GM23338 (cell line): ENCODE measurements around the gene PACS2. TPM values are rescaled to one million over a fixed set of nuclear protein-coding genes. Genes with fewer than 3 reads are reported as not detected.

Experiments
- ATAC-seq: fragments of 200-7000 bp; cut with Tn5 transposase; 3 replicates; pipeline ENCODE4 v1.9.1; 2020
- DNase-seq: peaks from one replicate; pipeline ENCODE4 v3.0.0-alpha.2; 2015; ENCODE audit warnings: low spot score
- H2AFZ ChIP-seq: fragments of 200-600 bp; sonication (generic); 2 replicates; pipeline ENCODE4 v1.8.0; 2016; ENCODE audit warnings: antibody characterized with exemption, mild to moderate bottlenecking, moderate library complexity
- H3F3A ChIP-seq: fragments of 200-600 bp; sonication (generic); replicated peaks from 2 replicates; pipeline ENCODE4 v1.8.0; 2017; ENCODE audit warnings: antibody characterized with exemption, mixed run types, low read depth
- H3K27ac ChIP-seq: fragments of 200-600 bp; sonication (generic); 2 replicates; pipeline ENCODE4 v1.6.1; 2016; ENCODE audit warnings: low read depth
- H3K27me3 ChIP-seq: fragments of 200-600 bp; sonication (generic); 2 replicates; pipeline ENCODE4 v1.8.0; 2016; ENCODE audit warnings: mild to moderate bottlenecking, mixed run types, moderate library complexity; ENCODE audit not compliant: insufficient read depth
- H3K36me3 ChIP-seq: fragments of 200-600 bp; sonication (generic); 2 replicates; pipeline ENCODE4 v1.8.0; 2016; ENCODE audit warnings: mild to moderate bottlenecking; ENCODE audit not compliant: insufficient read depth
- H3K4me1 ChIP-seq: fragments of 200-600 bp; sonication (generic); 2 replicates; pipeline ENCODE4 v1.8.0; 2016; ENCODE audit warnings: mild to moderate bottlenecking, moderate library complexity; ENCODE audit not compliant: insufficient read depth
- H3K4me2 ChIP-seq: fragments of 200-600 bp; sonication (generic); 2 replicates; pipeline ENCODE4 v1.7.1; 2017; ENCODE audit warnings: mixed run types
- H3K4me3 ChIP-seq: fragments of 200-600 bp; sonication (generic); 2 replicates; pipeline ENCODE4 v1.6.1; 2016; ENCODE audit warnings: mixed run types
- H3K79me2 ChIP-seq: fragments of 200-600 bp; sonication (generic); replicated peaks from 2 replicates; pipeline ENCODE4 v1.8.0; 2017; ENCODE audit warnings: mild to moderate bottlenecking; ENCODE audit not compliant: insufficient read depth
- H3K9me2 ChIP-seq: fragments of 200-600 bp; sonication (generic); 2 replicates; pipeline ENCODE4 v1.8.0; 2017; ENCODE audit not compliant: insufficient read depth
- H4K20me1 ChIP-seq: fragments of 200-600 bp; sonication (generic); replicated peaks from 2 replicates; pipeline ENCODE4 v1.8.0; 2017; ENCODE audit warnings: mild to moderate bottlenecking; ENCODE audit not compliant: insufficient read depth
- H3K27ac Mint-ChIP-seq: 2 replicates; pipeline ENCODE4 v1.8.0; 2020; ENCODE audit warnings: inconsistent platforms, mild to moderate bottlenecking, moderate library complexity, mixed read lengths
- H3K27me3 Mint-ChIP-seq: 3 replicates; pipeline ENCODE4 v1.8.0; 2022; ENCODE audit warnings: low read depth, mild to moderate bottlenecking, moderate library complexity, mixed read lengths, inconsistent platforms; ENCODE audit not compliant: insufficient read depth, poor library complexity
- H3K36me3 Mint-ChIP-seq: 3 replicates; pipeline ENCODE4 v1.8.0; 2021; ENCODE audit warnings: low read depth, mild to moderate bottlenecking, inconsistent platforms, moderate library complexity, mixed read lengths
- H3K4me1 Mint-ChIP-seq: 3 replicates; pipeline ENCODE4 v1.8.0; 2020; ENCODE audit warnings: mild to moderate bottlenecking, inconsistent platforms, mixed read lengths
- H3K4me3 Mint-ChIP-seq: 3 replicates; pipeline ENCODE4 v1.8.0; 2021; ENCODE audit warnings: moderate library complexity, mild to moderate bottlenecking, inconsistent platforms, mixed read lengths
- H3K9me3 Mint-ChIP-seq: 3 replicates; pipeline ENCODE4 v1.8.0; 2020; ENCODE audit warnings: moderate library complexity, mild to moderate bottlenecking, inconsistent platforms, mixed read lengths
- CREB1 ChIP-seq: fragments of 250-450 bp; sonication (Bioruptor Pico); IDR thresholded peaks from 2 replicates; pipeline ENCODE4 v1.5.0; 2020; ENCODE audit warnings: low read depth, mild to moderate bottlenecking, moderate library complexity
- EZH2 ChIP-seq: fragments of 200-600 bp; sonication (generic); IDR thresholded peaks from one replicate; pipeline ENCODE4 v1.8.0; 2017; ENCODE audit warnings: antibody characterized with exemption, mild to moderate bottlenecking, low read depth; ENCODE audit not compliant: unreplicated experiment
- EZH2phosphoT487 ChIP-seq: fragments of 200-600 bp; sonication (generic); IDR thresholded peaks from one replicate; pipeline ENCODE4 v1.8.1; 2018; ENCODE audit warnings: antibody characterized with exemption; ENCODE audit not compliant: unreplicated experiment
- JUNB ChIP-seq: IDR thresholded peaks from one replicate; pipeline ENCODE4 v1.6.1; 2016; ENCODE audit warnings: antibody characterized with exemption; ENCODE audit not compliant: unreplicated experiment
- STAT1 ChIP-seq: IDR thresholded peaks from one replicate; pipeline ENCODE4 v1.6.1; 2016; ENCODE audit warnings: antibody characterized with exemption; ENCODE audit not compliant: unreplicated experiment
- ZNF331 ChIP-seq: fragments of 250-450 bp; sonication (Bioruptor Pico); IDR thresholded peaks from 2 replicates; pipeline ENCODE4 v1.5.0; 2020; ENCODE audit warnings: low read depth, mild to moderate bottlenecking, moderate library complexity
- ZNF462 ChIP-seq: fragments of 250-450 bp; sonication (Bioruptor Pico); IDR thresholded peaks from 2 replicates; pipeline ENCODE4 v1.5.0; 2020; ENCODE audit warnings: mild to moderate bottlenecking, moderate library complexity
- polyA plus RNA-seq: library from polyadenylated mRNA; unstranded; fragments of >200 nt; fragmentation: Nextera tagmentation; extraction: Ambion mirVana; gene quantifications from 2 replicates; pipeline ENCODE4 v1.2.1, GENCODE V29; 2016
- total RNA-seq: library from RNA; depleted of rRNA; stranded (reverse); fragments of >200 nt; shearing (Covaris generic); gene quantifications from 2 replicates; pipeline ENCODE4 v1.2.3, GENCODE V29; 2014
- TF ChIP-seq, protein P1 (sequence below): IDR thresholded peaks from 2 replicates; pipeline ENCODE4 v1.6.1; 2016; ENCODE audit warnings: antibody characterized with exemption
- TF ChIP-seq, protein P2 (sequence below): IDR thresholded peaks from one replicate; pipeline ENCODE4 v1.6.1; 2018; ENCODE audit warnings: antibody characterized with exemption; ENCODE audit not compliant: unreplicated experiment

PACS2 gene
- total and polyA plus RNA-seq, 2 experiments from 2014 or later, result 22.5 to 79.0 TPM

- H3K27me3 ChIP-seq, result no peaks in the 10 kb centered on the region
- Mint-ChIP-seq H3K27ac (no peak overlapping the region), H3K4me1 (no peaks in the 10 kb centered on the region), H3K4me3 (no peak overlapping the region; the same call in 2 of the 3 replicates), H3K27me3 (peaks cover 6% of the 10 kb centered on the region), H3K36me3 (peaks cover 19% of the 10 kb centered on the region; the same call in 2 of the 3 replicates), H3K9me3 (peaks cover 14% of the 10 kb centered on the region; the same call in 2 of the 3 replicates)
- H3K27ac ChIP-seq, result no peak overlapping the region
- 0 out of 2 replicates have a peak, but pooled peaks cover 8% of the 10 kb centered on the region for H3F3A ChIP-seq
- no peak overlapping the region for H2AFZ ChIP-seq
- H4K20me1 ChIP-seq, result peaks cover 5% of the 10 kb centered on the region
- H3K36me3 ChIP-seq, result no peaks in the 10 kb centered on the region
- DNase-seq (no peak), ATAC-seq (no peak)
- no peak for TF ChIP-seq EZH2
- TF ChIP-seq CREB1 (CRISPR knock-in tag), result no peak
- no peak for TF ChIP-seq ZNF331 (CRISPR knock-in tag)
- no peak for TF ChIP-seq STAT1
- TF ChIP-seq, protein P1, sequence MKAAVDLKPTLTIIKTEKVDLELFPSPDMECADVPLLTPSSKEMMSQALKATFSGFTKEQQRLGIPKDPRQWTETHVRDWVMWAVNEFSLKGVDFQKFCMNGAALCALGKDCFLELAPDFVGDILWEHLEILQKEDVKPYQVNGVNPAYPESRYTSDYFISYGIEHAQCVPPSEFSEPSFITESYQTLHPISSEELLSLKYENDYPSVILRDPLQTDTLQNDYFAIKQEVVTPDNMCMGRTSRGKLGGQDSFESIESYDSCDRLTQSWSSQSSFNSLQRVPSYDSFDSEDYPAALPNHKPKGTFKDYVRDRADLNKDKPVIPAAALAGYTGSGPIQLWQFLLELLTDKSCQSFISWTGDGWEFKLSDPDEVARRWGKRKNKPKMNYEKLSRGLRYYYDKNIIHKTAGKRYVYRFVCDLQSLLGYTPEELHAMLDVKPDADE, result no peak
- no peak for TF ChIP-seq EZH2phosphoT487
- TF ChIP-seq, protein P2, sequence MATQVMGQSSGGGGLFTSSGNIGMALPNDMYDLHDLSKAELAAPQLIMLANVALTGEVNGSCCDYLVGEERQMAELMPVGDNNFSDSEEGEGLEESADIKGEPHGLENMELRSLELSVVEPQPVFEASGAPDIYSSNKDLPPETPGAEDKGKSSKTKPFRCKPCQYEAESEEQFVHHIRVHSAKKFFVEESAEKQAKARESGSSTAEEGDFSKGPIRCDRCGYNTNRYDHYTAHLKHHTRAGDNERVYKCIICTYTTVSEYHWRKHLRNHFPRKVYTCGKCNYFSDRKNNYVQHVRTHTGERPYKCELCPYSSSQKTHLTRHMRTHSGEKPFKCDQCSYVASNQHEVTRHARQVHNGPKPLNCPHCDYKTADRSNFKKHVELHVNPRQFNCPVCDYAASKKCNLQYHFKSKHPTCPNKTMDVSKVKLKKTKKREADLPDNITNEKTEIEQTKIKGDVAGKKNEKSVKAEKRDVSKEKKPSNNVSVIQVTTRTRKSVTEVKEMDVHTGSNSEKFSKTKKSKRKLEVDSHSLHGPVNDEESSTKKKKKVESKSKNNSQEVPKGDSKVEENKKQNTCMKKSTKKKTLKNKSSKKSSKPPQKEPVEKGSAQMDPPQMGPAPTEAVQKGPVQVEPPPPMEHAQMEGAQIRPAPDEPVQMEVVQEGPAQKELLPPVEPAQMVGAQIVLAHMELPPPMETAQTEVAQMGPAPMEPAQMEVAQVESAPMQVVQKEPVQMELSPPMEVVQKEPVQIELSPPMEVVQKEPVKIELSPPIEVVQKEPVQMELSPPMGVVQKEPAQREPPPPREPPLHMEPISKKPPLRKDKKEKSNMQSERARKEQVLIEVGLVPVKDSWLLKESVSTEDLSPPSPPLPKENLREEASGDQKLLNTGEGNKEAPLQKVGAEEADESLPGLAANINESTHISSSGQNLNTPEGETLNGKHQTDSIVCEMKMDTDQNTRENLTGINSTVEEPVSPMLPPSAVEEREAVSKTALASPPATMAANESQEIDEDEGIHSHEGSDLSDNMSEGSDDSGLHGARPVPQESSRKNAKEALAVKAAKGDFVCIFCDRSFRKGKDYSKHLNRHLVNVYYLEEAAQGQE, result no peak
- H3K4me2 ChIP-seq, result no peak overlapping the region
- H3K4me1 ChIP-seq, result no peaks in the 10 kb centered on the region
- H3K4me3 ChIP-seq, result no peak overlapping the region
- no peaks in the 10 kb centered on the region for H3K79me2 ChIP-seq
- H3K9me2 ChIP-seq, result no peaks in the 10 kb centered on the region
Observed at GRCh38 chr14:105369653-105370040, 55.1 kb downstream of the PACS2 start.

DNA sequence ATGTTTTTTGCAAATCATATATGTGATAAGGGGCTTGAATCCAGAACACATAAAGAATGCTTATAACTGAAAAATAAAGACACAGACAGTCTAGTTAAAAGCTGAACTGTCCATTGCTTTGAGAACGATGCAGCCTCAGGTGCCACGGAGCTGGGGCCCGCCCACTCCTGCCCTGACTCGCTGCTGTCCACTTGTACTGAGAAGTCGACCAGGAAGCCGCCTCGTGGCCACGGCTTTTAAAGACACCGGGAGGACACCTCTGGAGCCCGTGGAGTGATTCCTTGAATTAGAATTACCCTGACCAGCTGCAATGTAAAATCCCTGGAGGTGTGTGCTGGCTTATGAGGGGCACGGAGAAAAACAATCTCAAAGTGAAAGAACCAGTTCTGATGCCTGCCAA, 59.8 kb downstream of the PACS2 start:
- no peak for ATAC-seq
- Mint-ChIP-seq H3K9me3 (peaks cover 14% of the 10 kb centered on the region; the same call in 2 of the 3 replicates), H3K27ac (no peak overlapping the region), H3K36me3 (peaks cover 22% of the 10 kb centered on the region), H3K4me1 (peaks cover 8% of the 10 kb centered on the region), H3K27me3 (peaks cover 12% of the 10 kb centered on the region), H3K4me3 (no peak overlapping the region)
- no peaks in the 10 kb centered on the region for H3K36me3 ChIP-seq
- DNase-seq, result no peak
- H2AFZ ChIP-seq, result no peak overlapping the region
- H3K27me3 ChIP-seq, result no peaks in the 10 kb centered on the region
- no peaks in the 10 kb centered on the region for H3K9me2 ChIP-seq
- H3F3A ChIP-seq, result 0 out of 2 replicates have a peak, but pooled peaks cover 8% of the 10 kb centered on the region
- H3K4me3 ChIP-seq, result no peak overlapping the region
- peaks cover 5% of the 10 kb centered on the region for H4K20me1 ChIP-seq
- H3K4me2 ChIP-seq, result no peak overlapping the region
- H3K4me1 ChIP-seq, result no peaks in the 10 kb centered on the region
- no peaks in the 10 kb centered on the region for H3K79me2 ChIP-seq
- H3K27ac ChIP-seq, result no peak overlapping the region
- TF ChIP-seq EZH2phosphoT487, result no peak
- TF ChIP-seq EZH2, result no peak
- no peak for TF ChIP-seq ZNF462 (CRISPR knock-in tag)
- no peak for TF ChIP-seq JUNB
